Activated effector memory CD4-positive, alpha-beta T cell treated with anti-CD3 and anti-CD28 coated beads, Interleukin-2, amount 50 U/mL, for 16 hours (primary cell): ENCODE results near the gene ZNF775.

ENCODE experiments used
- DNase-seq: peaks from one replicate; pipeline ENCODE4 v3.0.0-alpha.2; 2020

The ZNF775 gene

DNA sequence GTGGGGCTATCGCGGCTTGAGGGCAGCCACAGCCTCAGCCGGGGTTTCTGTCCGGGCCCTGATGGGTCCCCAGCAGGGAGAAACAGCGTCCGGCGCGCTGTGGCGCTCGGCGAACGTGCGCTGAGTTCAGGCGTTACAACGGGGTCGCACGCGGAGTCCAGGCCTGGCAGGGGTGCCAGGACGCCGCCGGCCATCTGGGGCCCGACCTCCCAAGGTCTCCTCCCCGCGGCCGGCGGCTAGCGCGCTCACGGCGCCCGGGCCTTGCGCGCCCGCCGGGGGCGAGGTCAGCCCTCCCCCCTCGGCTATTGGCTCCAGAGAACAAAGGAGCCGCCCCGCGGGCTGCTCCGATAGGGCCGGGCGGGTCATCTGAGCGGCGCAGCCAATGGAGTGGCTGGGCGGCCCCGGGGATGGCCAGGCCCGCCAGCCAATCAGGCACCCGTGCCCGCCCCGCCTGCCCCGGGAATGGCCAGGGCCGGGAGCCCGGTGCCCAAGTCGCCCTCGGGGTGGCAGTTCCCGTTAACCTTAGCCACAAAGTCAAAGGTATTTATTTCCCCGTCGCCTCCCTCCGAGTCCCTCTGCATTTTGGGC, at the start of gene ZNF775:
Gene ZNF775, plus strand, starts transcription at position 478 of the 588 bp plus-strand sequence. CDS start 9,141 bp downstream, outside the sequence.
- DNase-seq: peak; percentile 98

DNA sequence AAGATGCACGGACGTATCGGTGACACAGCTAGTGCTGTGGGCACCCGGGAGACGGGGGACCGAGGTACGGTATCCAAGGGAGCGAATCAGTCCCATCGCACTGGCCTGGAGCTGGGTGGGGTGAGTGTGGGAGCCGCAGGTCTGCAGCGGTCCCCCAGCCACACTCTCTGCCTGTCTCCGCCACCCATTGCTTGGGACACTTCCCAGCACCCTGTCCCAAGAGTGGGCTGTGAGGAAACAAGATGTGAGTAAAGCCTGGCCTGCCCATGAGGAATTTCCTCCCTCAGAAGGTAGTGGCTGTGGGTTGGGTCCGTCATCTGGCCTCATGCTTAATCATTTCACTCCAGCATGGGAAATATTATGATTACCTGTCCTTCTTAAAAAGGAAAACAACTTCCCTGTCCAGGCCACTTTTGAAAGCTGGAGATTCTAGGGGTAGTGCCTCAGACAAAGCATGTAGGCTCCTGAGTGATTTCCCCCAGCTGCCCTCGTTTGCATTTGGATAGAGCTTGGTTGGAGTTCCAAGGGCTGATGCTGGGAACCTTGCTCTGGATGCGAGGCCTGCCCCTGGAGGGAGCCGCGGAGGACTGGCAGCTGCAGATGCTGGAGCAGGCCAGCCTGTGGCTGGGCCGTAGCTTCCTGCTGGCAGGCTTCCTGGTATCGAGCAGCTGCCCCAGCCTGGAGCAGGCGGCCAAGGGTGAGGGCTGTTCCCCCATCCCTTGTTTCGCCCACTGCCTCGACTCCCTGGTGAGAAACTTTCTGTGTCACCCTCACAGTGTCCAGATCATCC, 49.6 kb upstream of the ZNF775 start:
- no peak for DNase-seq

DNA sequence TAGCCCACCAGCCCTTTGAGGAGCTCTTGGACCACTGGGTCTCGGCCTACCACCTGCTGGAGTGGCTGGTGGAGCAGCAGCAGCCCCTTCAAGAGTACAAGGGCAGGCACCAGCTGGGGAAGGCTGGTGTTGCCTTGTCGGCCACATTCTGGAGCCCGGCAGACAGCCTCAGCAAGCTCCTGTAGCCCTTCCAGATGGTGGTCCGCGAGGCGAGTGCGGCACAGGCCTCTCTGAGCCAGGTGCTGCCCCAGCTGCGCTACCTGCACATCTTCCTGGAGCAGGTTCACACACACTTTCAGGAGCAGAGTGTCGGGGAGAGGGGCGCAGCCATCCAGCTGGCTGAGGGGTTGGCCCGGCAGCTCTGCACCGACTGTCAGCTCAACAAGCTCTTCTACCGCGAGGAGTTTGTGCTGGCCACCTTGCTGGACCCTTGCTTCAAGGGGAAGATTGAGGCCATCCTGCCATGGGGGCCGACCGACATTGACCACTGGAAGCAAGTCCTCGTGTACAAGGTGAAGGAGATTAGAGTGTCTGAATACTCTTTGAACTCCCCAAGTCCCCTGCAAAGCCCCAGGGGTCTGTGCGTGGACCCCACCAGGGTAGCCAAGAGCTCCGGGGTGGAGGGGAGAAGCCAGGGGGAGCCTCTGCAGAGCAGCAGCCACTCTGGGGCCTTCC, 48.8 kb upstream of the ZNF775 start:
- DNase-seq: no peak

DNA sequence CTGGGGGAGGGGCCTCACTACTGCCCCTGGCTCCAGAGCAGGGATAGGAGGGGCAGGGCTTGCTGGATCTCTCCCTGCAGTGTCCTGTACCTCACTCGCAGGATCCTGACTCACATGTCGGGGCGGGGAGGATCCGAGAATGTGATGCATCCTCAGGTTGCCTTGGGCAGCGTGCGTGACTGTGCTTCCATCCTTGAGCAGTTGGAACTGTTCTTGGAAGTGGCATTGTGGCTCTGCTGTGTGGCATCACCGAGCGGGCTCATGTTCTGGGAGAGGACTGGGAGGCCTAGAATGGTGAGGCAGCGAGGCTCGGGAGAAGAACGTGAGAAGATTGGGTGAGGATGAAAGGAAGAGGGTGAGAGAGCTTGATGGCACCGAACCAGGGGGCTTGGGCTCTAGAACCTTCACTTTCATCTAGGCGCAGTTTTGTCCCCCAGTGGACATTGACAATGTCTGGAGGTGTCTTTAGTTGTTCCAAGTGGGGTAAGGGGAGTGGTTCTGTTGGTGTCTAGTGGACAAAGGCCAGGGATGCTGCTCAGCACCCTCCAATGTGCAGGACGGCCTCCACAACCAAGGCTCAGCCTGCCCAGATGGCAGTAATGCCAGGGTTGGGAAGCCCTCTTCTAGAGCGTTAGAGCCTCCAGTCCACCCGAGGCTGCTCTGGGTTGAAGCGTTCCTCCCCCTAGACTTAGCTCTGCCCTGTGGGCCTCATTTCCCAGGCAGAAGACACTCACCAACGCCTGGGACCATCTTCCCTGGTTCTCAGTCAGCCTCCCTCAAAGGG, 46.1 kb upstream of the ZNF775 start:
- DNase-seq: no peak

DNA sequence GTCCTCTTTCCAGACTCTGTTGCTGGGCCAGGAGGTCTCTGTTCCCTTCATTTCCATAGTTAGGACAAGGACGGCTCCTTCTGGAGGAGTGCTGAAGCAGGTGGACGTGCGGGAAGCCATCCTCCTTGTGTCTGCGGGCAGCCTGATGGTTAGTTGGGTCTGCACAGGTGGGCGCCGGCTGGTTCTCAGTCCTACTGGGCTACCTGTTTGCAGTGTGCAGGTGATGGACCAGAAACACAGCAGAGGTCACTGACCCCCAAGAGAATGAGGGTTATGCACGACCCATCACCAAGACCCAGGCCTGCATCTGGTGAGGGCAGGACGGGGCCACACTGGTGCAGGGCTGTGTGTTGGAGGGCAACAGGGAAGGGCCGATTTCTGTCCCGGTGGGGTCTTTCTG, 45.5 kb upstream of the ZNF775 start:
- DNase-seq: no peak

DNA sequence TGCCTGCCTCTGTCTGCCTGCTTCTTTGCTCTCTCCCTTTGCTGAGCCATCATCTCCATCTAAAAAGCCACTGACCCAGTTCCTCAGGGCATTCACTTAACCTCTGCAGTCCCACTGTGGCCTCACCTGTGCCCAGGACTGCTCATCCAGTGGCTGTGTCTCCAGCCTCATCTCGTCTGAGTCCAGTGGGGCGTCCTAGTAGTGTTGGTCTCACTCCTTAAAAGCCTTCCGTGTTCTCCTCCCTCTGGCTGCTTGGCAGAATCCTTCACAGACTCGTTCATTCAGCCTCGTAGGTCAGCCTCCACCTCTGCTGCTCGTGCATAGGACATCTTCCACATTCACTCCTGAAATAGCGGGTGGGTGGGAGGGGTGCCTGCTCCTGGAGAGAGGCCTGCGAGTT, 45.0 kb upstream of the ZNF775 start:
- DNase-seq: no peak

DNA sequence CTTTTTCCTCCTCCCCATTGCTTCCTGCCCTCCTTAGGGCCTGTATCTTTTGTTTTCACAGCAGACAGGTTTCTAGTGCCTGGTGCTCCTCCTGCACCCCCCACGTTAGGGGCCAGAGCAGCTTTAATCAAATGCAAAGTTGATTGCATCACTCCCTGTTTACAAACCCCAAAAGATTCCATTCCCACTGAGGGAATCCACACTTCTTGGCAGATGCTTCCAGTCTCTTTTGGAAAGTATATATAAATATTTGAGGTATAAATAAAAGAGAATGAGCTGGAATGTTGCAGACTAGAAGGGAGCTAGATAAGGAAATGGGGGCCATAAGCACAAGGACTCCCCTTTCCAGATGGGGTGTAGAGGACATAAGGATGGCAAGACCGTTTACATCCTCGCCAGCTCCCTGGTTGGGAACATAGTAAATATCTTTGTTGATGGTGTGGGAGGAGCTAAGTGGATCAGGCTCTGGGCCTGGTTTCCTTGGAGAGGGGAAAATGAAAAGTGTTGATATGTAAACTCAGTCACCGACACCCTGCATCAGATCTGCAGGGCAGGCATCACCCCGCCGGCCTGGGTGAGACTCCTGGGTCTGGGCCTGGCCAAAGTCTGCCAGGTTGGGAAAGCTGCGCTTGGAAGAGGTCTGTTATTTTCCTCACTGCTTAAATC, 43.9 kb upstream of the ZNF775 start:
- no peak for DNase-seq

DNA sequence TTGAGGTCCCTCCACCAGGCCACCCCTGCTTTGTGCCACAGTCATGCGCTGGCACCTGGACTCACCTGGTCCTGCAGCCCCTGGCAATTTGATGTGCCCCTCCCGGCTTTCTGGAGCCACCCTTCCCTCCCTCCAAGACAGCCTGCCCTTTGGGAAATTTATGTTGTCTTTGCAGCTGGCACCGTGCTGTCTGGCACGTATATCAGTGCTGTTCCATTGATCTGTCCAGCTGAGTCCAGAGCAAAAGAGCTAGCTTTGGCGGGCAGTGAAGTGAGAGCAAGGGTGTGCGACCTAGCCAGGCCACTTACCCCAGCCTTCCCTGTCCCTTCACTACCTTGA, 43.4 kb upstream of the ZNF775 start:
- no peak for DNase-seq

DNA sequence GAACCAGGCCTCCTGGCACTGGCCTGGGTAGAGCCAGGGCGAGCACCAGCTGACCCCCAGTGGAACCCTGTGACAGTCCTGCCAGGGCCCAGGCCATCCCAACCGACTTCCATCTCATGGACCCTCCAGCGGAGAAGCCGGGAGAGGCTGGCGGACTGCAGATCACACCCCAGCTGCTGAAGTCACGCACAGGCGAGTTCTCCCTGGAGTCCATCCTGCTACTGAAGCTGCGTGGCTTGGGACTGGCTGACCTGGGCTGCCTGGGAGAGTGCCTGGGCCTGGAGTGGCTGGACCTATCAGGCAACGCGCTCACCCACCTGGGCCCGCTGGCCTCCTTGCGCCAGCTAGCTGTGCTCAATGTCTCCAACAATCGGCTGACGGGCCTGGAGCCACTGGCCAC, 42.4 kb upstream of the ZNF775 start:
- no peak for DNase-seq

DNA sequence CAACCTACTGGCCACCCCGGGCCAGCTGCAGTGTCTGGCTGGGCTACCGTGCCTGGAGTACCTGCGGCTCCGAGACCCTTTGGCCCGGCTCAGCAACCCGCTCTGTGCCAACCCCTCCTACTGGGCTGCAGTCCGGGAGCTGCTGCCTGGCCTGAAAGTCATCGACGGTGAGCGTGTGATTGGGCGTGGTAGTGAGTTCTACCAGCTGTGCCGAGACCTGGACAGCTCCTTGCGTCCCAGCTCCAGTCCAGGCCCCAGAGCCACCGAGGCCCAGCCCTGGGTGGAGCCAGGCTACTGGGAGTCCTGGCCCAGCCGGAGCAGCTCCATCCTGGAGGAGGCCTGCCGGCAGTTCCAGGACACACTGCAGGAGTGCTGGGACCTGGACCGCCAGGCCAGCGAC, 42.0 kb upstream of the ZNF775 start:
- no peak for DNase-seq

DNA sequence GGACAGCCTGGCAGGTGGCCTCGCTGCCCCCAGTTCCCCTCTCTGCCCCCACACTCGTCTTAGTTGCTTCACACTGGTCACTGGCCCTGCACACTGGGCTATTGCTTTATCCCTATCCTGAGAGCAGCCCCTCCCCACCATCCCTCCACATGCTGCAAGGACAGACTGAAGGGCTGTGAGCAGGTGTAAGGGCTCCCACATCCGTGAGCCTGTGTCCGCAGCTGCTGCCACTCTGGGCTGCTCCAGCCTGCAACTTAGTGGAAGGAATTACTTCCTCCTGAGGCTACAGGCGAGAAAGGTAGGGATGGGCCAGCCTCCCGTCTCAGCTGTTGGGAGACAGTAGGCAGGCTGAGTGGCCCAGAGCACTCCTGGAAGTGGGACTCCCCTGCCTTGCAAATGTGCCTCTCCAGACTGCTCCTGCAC, 41.5 kb upstream of the ZNF775 start:
- no peak for DNase-seq

DNA sequence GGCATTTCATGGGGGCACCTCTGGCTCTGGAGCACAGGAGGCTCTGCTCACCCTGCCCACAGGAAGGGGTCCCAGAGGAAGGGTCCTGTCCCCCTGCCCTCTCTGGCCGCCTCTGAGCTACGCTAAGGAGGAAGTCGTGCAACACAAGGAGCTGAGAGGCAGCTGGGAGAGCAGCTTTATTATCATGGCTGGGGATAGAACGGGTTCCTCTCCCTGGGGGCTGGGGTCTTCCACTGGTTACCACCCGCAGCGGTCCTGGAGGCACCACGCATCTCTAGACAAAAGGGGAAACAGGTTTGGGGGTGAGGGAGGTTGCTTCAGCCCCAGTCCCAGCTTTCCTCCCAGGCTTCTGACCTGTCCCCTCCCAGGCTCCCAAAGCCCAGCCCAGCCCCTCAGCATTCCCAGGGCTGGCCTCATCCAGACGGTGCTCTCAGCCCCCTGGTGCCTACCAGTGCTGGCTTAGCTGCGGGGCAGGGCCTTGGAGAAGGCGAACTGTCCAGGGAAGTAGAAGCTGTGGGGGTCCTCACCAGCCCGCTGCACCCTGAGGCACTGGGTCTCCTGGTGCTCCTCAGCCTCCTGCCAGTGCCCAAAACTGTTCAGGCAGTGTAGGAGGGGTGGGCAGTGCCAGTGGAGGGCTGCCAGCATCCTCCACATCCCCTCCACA, 40.8 kb upstream of the ZNF775 start:
- no peak for DNase-seq

DNA sequence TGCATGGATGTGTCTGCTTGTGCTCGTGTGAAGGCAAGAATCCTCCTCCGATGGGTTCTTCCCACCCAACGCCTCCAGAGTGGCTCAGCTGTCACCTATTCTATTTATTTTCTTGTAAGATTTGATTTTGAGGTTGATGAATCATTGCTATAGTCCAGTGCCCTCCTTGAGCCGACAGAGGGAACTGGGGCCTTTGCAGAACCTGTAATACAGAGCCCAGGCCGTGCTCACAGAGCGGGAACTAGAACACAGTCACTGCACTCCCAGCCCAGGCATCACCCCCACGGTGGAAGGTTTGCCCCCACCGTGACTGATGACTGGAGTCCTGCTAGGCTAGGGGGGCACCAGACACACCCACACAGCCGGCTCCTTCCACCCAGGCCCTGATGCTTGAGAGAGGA, 39.7 kb upstream of the ZNF775 start:
- DNase-seq: no peak

DNA sequence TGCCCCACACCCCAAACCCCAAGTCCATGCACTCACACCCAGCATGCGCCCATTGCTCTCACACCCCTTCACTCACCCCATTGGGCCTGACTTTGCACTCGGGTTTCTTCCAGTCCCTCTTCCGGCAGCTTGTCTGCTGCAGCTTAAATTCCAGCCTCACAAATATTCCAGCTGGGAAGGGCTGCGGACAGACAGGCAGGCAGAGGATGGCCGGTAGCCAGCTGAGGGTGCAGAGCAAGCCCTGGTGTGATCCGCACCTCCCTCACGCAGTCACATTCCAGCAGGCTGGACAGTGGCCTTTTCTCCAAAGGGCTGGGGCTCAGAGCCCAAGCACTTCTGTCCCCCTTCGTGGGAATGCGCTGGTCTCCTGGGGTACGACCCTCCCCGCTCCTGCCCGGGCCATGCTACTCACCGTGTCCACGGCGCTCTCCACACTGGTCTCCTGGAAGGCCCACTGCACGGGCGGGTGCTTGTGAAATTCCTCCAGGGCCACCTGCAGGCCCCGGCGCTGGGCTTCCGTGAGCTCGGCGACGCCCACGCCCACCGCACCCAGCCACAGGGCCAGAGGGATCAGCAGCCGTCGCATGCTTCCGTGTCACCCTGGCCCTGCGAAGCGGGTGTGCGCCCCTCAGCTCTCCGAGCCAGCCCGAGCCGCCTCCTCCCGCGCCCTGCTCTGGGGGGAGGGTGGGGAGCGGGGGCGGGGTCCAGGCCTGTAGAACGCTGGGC, 38.9 kb upstream of the ZNF775 start:
- no peak for DNase-seq

DNA sequence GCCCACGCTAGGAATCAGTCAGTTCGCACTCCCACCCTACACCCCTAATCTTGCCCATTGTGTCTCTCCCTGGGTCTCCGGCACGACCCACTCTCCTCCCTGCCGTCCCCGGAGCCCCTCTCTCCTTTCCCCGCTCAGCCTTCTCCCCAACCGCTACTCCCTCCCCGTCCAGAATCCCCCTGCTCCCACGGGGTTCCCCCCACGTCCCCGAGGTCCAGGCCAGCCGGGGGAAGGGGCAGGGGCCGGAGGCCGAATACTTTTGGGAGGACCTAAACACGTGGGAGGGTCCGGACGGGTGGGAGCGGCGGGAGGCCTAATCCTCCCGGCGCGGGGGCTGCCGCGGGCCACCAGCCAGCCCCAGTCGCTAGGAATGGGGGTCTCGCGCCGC, 38.3 kb upstream of the ZNF775 start:
- DNase-seq: no peak

DNA sequence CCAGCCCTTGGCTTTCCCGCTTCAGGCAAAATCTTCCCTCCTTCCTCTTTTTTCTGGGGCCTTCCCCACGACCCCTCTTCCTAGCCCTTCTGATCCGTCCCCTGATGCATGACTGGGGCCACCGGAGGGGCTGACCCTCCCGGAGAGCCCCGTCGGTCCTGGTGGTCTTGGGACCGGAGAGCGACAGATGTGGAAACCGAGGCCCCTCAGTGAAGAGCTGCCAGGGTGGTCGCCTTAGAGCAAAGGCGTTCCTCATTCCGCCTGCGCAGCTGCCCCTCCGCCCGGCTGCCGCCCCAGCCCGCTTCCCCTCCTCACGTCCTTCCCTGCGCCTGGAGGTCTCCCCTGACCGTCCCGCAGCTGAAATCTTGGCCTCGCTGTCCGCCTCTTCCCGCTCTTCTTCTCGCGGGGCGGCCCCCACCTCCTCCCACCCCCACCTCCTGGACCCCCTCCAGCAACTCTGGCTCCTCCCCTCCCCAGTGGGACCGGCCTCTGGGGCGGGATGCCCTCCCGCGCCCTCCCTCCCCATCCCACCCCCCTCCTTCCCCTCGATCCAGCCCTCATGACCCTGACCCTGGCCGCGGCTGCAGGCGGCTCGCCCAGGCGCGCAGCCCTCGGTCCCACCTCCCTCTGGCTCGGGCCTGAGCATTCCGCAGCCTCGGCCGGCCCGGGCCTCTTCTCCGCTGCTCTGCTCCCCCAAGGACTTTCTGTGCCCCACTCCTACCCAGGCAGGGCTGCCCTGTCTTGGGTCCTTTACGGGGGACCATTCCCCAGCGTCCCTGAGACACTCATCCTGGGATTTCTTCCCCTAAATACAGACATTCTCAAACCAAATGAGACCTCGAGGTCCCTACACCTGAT, 37.6 kb upstream of the ZNF775 start, which contains the start of gene RARRES2:
Gene RARRES2, minus strand, starts transcription at position 367 of the 858 bp plus-strand sequence. CDS start 1,020 bp downstream, outside the sequence.
- DNase-seq: no peak

DNA sequence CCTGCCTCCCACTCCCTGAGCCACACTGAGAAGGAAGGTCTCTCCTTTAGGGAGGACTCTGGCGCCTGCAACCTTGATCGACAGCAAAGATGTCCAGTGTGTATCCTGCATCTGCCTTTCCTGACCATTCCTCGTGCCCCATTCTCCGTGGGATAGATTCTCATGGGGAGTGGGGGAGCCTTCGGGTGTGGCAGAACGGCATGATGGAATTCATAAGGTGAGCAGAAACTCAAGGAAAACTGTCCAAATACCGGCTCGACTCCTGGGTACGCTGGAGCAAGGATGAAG, 37.1 kb upstream of the ZNF775 start:
- no peak for DNase-seq

DNA sequence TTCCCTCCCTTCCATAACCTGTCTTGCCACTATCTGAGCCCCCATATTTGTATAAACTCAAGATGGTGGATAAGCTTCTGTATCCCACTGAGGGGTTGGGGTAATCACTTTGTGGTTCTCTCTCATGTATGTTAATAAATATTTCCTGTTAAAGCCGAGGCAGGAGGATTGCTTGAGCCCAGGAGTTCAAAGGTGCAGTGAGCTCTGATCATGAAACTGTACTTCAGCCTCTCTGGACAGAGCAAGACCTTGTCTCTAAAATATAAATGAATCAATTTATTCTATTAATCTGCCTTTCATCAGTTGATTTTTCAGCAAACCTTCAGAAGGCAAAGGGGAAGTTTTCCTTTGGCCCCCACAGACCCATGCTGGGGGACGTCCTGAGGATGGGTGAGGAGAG, 35.9 kb upstream of the ZNF775 start:
- no peak for DNase-seq

DNA sequence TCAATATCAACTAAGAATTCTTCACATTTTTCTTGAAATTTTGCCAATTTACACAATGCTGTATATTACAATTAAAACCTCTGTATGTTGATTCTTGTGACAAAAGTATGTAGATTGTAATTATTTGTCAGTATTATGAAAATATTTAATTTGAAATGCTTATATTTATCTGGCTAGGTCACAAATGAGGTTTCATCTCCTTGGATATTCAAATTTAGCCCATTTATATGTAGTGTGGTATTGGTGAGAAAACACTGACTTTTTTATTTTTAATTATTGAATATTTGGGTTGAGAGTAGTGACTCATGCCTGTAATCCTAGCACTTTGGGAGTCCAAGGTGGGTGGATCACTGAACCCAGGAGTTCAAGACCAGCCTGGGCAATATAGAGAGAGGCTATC, 34.8 kb upstream of the ZNF775 start:
- DNase-seq: no peak

DNA sequence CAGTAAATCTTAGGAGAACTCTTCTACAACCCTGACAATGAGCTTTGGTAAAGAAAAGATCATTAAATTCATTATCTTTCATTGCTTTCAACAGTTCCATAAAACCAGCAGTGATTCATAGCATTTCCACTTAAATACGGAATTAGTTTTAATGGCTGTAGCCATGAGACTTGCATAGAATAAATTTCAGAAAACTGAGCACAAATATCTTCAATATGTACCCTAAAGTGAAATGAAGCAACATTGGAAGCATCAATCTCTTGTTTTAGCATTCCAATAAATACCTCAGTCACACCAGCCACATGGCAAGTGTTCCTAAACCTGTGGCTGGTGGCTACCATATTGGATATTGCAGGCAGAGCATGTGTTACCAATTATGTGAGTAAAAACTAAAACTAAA, 34.1 kb upstream of the ZNF775 start:
- no peak for DNase-seq

DNA sequence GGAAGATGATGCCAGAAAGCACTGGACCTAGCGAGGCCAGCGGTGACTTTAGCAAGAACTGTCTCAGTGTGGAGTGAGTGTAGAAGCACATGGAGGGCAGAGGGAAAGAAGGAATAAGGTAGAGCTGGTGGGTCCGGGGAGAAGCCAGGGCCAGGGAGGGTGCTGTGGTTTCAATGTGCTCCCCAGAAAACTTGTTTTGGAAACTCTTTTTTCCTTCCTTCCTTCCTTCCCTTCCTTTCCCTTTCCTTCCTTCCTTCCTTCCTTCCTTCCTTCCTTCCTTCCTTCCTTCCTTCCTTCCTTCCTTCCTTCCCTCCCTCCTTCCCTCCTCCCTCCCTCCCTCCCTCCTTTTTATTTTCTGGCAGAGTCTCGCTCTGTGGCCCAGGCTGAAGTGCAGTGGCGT, 32.2 kb upstream of the ZNF775 start:
- no peak for DNase-seq
